Endothelial cell of umbilical vein (primary cell): ENCODE measurements around the gene RIPK4. TPM values are rescaled to one million over a fixed set of nuclear protein-coding genes. Genes with fewer than 3 reads are reported as not detected.
A peak's percentile ranks its signal among the peaks of the same experiment; 100 is the strongest.

Experiments used
- BruUV-seq: library from RNA; stranded (reverse); fragments of 400-500 nt; replicated peaks from 2 replicates; lab custom pipeline; 2021; lab: Mats Ljungman, UMichigan
- CTCF ChIA-PET: fragments of 300-600, 350-600 bp; sonication (Branson Sonifier 250); formaldehyde crosslinking; loops from one replicate; lab custom pipeline; 2021; ENCODE audit warnings: antibody characterized with exemption, inconsistent platforms; lab: Charles Lee
- POLR2A ChIA-PET: fragments of 300-600, 350-600 bp; sonication (Branson Sonifier 250); formaldehyde crosslinking; loops from one replicate; lab custom pipeline; 2021; ENCODE audit warnings: antibody characterized with exemption, inconsistent platforms; lab: Charles Lee
- DNase-seq: peaks from one replicate; pipeline ENCODE4 v3.0.0-alpha.2; 2011; ENCODE audit warnings: low read depth, low spot score
- FAIRE-seq: peaks from 2 replicates; lab custom pipeline; 2011; peaks lifted over from hg19 to GRCh38; lab: Jason Lieb, UNC
- H2AFZ ChIP-seq: 2 replicates; pipeline ENCODE4 v1.6.0; 2012; ENCODE audit warnings: low read depth, low read length, control low read depth, inconsistent platforms
- H3K27ac ChIP-seq: 2 replicates; pipeline ENCODE4 v1.5.1; 2011; ENCODE audit warnings: low read depth, mild to moderate bottlenecking, control low read depth, low read length, moderate library complexity; ENCODE audit not compliant: insufficient read depth
- H3K27me3 ChIP-seq, 2 experiments: 2 replicates each; pipeline versions ENCODE4 v1.6.0 to v1.6.1; 2011; ENCODE audit warnings: low read length in 2 of 2, mixed read lengths in 1 of 2; ENCODE audit not compliant: control insufficient read depth in 2 of 2, insufficient read depth in 2 of 2
- H3K36me3 ChIP-seq, 2 experiments: 2 replicates in 1 of 2; 3 replicates in 1 of 2; pipeline ENCODE4 v1.5.1; 2011; ENCODE audit warnings: low read length in 2 of 2, mild to moderate bottlenecking in 1 of 2, moderate library complexity in 1 of 2; ENCODE audit not compliant: control insufficient read depth in 2 of 2, insufficient read depth in 2 of 2; ENCODE audit errors: extremely low read depth in 1 of 2
- H3K4me1 ChIP-seq: 3 replicates; pipeline ENCODE4 v1.5.1; 2011; ENCODE audit warnings: mild to moderate bottlenecking, low read length; ENCODE audit not compliant: control insufficient read depth, insufficient read depth; ENCODE audit errors: extremely low read depth
- H3K4me2 ChIP-seq: 2 replicates; pipeline ENCODE4 v1.6.1; 2011; ENCODE audit warnings: low read length, control low read depth, mixed read lengths; ENCODE audit not compliant: insufficient read depth
- H3K4me3 ChIP-seq, 3 experiments: fragments of 200-600 bp in 1 of 3; sonication (generic), shearing (Covaris generic) in 1 of 3; replicated peaks in 1 of 3; 2 replicates each; pipeline ENCODE4 v1.5.1; 2011 to 2016; ENCODE audit warnings: control low read depth in 3 of 3, low read length in 3 of 3, mild to moderate bottlenecking in 2 of 3, inconsistent platforms in 1 of 3, low read depth in 1 of 3, moderate library complexity in 1 of 3; ENCODE audit not compliant: insufficient read depth in 1 of 3
- H3K79me2 ChIP-seq: 2 replicates; pipeline ENCODE4 v1.6.0; 2012; ENCODE audit warnings: low read length, inconsistent platforms; ENCODE audit not compliant: control insufficient read depth, insufficient read depth
- H3K9ac ChIP-seq: replicated peaks from 2 replicates; pipeline ENCODE3; 2011; ENCODE audit warnings: low read length, control low read depth; ENCODE audit not compliant: insufficient read depth; ENCODE audit errors: extremely low read depth
- H3K9me1 ChIP-seq: replicated peaks from 3 replicates; pipeline ENCODE4 v1.6.0; 2011; ENCODE audit warnings: mild to moderate bottlenecking, low read length; ENCODE audit not compliant: control insufficient read depth, insufficient read depth; ENCODE audit errors: extremely low read depth
- H3K9me3 ChIP-seq: replicated peaks from 2 replicates; pipeline ENCODE4 v1.5.1; 2012; ENCODE audit warnings: low read length, inconsistent platforms; ENCODE audit not compliant: control insufficient read depth, insufficient read depth
- H4K20me1 ChIP-seq: replicated peaks from 2 replicates; pipeline ENCODE3; 2011; ENCODE audit warnings: mild to moderate bottlenecking, low read length; ENCODE audit not compliant: control insufficient read depth, insufficient read depth; ENCODE audit errors: extremely low read depth
- MYC ChIP-seq: IDR thresholded peaks from one replicate; pipeline ENCODE4 v1.6.1; 2011; ENCODE audit warnings: mild to moderate bottlenecking, low read depth, low read length
- POLR2A ChIP-seq: IDR thresholded peaks from 2 replicates; pipeline ENCODE4 v1.6.1; 2012; ENCODE audit warnings: low read depth, mild to moderate bottlenecking, control low read depth, low read length
- POLR2AphosphoS5 ChIP-seq: IDR thresholded peaks from 2 replicates; pipeline ENCODE4 v1.6.1; 2012; ENCODE audit warnings: low read depth, mild to moderate bottlenecking, control low read depth, low read length, moderate library complexity; ENCODE audit not compliant: insufficient read depth
- dilution Hi-C: fragments of 300-500 bp; cut with MboI; formaldehyde crosslinking; loops from one replicate; pipeline ENCODE4 v1.15.0; 2019; ENCODE audit warnings: low sequenced_read_pairs; ENCODE audit not compliant: extremely low pct_ligation_motif_present
- intact Hi-C: fragments of 100-400 bp; cut with micrococcal nuclease; formaldehyde crosslinking; loops from one replicate; pipeline ENCODE4 v1.10.0; 2022
- polyA plus RNA-seq, 4 experiments: library from polyadenylated mRNA; depleted of rRNA in 3 of 4; stranded (reverse) in 3 of 4; unstranded in 1 of 4; fragments of >200 nt; gene quantifications; 2 replicates each; pipeline versions ENCODE4 v1.2.1 to v1.2.3, GENCODE V29; 2011 to 2012; ENCODE audit warnings: missing spikeins in 1 of 4
- total RNA-seq: library from RNA; stranded (reverse); gene quantifications from 2 replicates; pipeline ENCODE4 v1.2.3, GENCODE V29; 2021
- TF ChIP-seq, protein P1 (sequence below), 2 donors: IDR thresholded peaks; 1 replicate in 1 of 2; 2 replicates in 1 of 2; pipeline ENCODE4 v1.5.1; 2011; ENCODE audit warnings: low read length in 2 of 2, mild to moderate bottlenecking in 2 of 2, moderate library complexity in 2 of 2, control low read depth in 1 of 2, inconsistent platforms in 1 of 2, low read depth in 1 of 2; ENCODE audit not compliant: insufficient read depth in 1 of 2; ENCODE audit errors: extremely low read depth in 1 of 2

RIPK4 gene
- total and polyA plus RNA-seq, 2 donors (not counting 3 experiments of a cell fraction or from before 2014, with no cell fraction given): not detected

- no peak overlapping the region for H3K4me3 ChIP-seq
- dilution Hi-C loops (no loop called here), intact Hi-C loops (no loop called here)
- no TSS peak for BruUV-seq
- POLR2A ChIA-PET: no interaction called here
- H4K20me1 ChIP-seq: no peaks in the 10 kb centered on the region
- H3K4me1 ChIP-seq: no peaks in the 10 kb centered on the region
- no peaks in the 10 kb centered on the region for H3K9me1 ChIP-seq
- peaks cover 2 to 5% of the 10 kb centered on the region in 2 experiments for H3K27me3 ChIP-seq
- H2AFZ ChIP-seq: no peak overlapping the region
- no peak overlapping the region for H3K9ac ChIP-seq
- no peak overlapping the region for H3K27ac ChIP-seq
- H3K9me3 ChIP-seq: no peaks in the 10 kb centered on the region
- FAIRE-seq (no peak), DNase-seq (peak; percentile 5)
- H3K36me3 ChIP-seq: no peaks in the 10 kb centered on the region
- TF ChIP-seq POLR2AphosphoS5 (no peak), MYC (no peak)
- no peaks in the 10 kb centered on the region for H3K79me2 ChIP-seq
- CTCF ChIA-PET: no interaction called here
- H3K4me2 ChIP-seq: no peak overlapping the region
These were observed 60.2 kb downstream of the RIPK4 start for GRCh38 chr21:41706678-41707077.

DNA sequence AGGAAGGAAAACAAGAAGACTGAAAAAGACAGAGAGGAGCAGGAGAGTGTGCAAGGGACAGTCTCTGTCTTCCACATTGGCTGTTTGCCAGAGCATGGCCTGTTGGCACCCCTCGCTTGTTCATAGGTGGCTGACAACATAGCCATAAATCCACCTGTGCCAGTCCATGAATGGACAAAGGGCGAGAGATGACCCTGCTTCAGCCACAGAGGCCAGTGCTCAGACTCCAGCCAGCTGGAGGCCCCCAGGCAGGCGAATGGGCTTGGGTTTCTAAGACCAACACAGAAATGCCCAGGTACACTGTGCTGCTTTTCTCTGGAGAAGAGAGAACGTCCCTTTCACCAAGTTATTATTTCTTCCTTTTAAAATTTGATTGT, 60.6 kb downstream of the RIPK4 start:
- no peak for TF ChIP-seq POLR2AphosphoS5
- TF ChIP-seq, protein P1, sequence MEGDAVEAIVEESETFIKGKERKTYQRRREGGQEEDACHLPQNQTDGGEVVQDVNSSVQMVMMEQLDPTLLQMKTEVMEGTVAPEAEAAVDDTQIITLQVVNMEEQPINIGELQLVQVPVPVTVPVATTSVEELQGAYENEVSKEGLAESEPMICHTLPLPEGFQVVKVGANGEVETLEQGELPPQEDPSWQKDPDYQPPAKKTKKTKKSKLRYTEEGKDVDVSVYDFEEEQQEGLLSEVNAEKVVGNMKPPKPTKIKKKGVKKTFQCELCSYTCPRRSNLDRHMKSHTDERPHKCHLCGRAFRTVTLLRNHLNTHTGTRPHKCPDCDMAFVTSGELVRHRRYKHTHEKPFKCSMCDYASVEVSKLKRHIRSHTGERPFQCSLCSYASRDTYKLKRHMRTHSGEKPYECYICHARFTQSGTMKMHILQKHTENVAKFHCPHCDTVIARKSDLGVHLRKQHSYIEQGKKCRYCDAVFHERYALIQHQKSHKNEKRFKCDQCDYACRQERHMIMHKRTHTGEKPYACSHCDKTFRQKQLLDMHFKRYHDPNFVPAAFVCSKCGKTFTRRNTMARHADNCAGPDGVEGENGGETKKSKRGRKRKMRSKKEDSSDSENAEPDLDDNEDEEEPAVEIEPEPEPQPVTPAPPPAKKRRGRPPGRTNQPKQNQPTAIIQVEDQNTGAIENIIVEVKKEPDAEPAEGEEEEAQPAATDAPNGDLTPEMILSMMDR (IDR thresholded peaks at IDR 0.05; ENCODE audit: extremely low read depth in 1 of 2, insufficient read depth in 1 of 2, low read depth in 1 of 2, low read length in 2 of 2): no peak
- TF ChIP-seq POLR2A: no peak
- Histone ChIP-seq H3K4me2 (no peak overlapping the region), H4K20me1 (no peaks in the 10 kb centered on the region), H3K79me2 (no peaks in the 10 kb centered on the region), H3K36me3 (no peaks in the 10 kb centered on the region), H2AFZ (no peak overlapping the region), H3K27me3 (peaks cover 0 to 4% of the 10 kb centered on the region in 2 experiments), H3K9me1 (no peaks in the 10 kb centered on the region), H3K27ac (no peak overlapping the region), H3K4me3 (no peak overlapping the region), H3K4me1 (no peaks in the 10 kb centered on the region), H3K9me3 (no peaks in the 10 kb centered on the region), H3K9ac (no peak overlapping the region)
- POLR2A ChIA-PET: no interaction called here
- dilution Hi-C loops (no loop called here), intact Hi-C loops (no loop called here)
- CTCF ChIA-PET: no interaction called here
- no peak for DNase-seq
- no peak for FAIRE-seq
- BruUV-seq: no TSS peak
